Gastrocnemius medialis (tissue), 4 donors: ENCODE results near the gene CDH8. TPM values are rescaled to one million over a fixed set of nuclear protein-coding genes. Genes with fewer than 3 reads are reported as not detected.

Experiments
- ATAC-seq, 2 donors: fragments of 150-250 bp; one replicate each; pipeline ENCODE4 v1.9.1; 2016
- DNase-seq, 2 donors: peaks; one replicate each; pipeline ENCODE4 v3.0.0-alpha.2; 2019
- H3K27ac ChIP-seq, 4 donors: fragments of 200-600 bp; sonication (generic); 1 replicate in 1 of 4; 2 replicates in 3 of 4; pipeline ENCODE4 v1.5.1; 2016 to 2018; ENCODE audit warnings: mild to moderate bottlenecking in 2 of 4, moderate library complexity in 1 of 4
- H3K27me3 ChIP-seq, 3 donors: fragments of 200-600 bp; sonication (generic) in 2 of 3; 1 replicate in 1 of 3; 2 replicates in 2 of 3; pipeline versions ENCODE4 v1.5.1 to v1.6.0; 2016 to 2019; ENCODE audit warnings: mild to moderate bottlenecking in 1 of 3, moderate library complexity in 1 of 3
- H3K36me3 ChIP-seq, 2 donors: fragments of 200-600 bp; sonication (generic) in 1 of 2; one replicate each; pipeline ENCODE4 v1.5.1; 2017 to 2018
- H3K4me1 ChIP-seq, 2 donors: fragments of 200-600 bp; sonication (generic) in 1 of 2; one replicate each; pipeline ENCODE4 v1.5.1; 2016 to 2017; ENCODE audit warnings: mild to moderate bottlenecking in 2 of 2
- H3K4me3 ChIP-seq, 4 donors: fragments of 200-600 bp; sonication (generic) in 3 of 4; 1 replicate in 1 of 4; 2 replicates in 3 of 4; pipeline ENCODE4 v1.5.1; 2016 to 2019; ENCODE audit warnings: mild to moderate bottlenecking in 2 of 4
- H3K9me3 ChIP-seq, 3 donors: fragments of 200-600 bp; sonication (generic) in 2 of 3; 1 replicate in 1 of 3; 2 replicates in 2 of 3; pipeline ENCODE4 v1.5.1; 2016 to 2019
- POLR2A ChIP-seq, 2 donors: fragments of 450-650 bp; IDR thresholded peaks; one replicate each; pipeline ENCODE4 v1.6.1; 2017; ENCODE audit warnings: antibody characterized with exemption in 2 of 2, mild to moderate bottlenecking in 2 of 2, moderate library complexity in 2 of 2
- in situ Hi-C, 4 donors: fragments of 200-750 bp; cut with MboI; loops; one replicate each; pipeline versions ENCODE4 v1.15.0 to v1.8.0; 2017; ENCODE audit warnings: low sequenced_read_pairs in 4 of 4
- intact Hi-C: fragments of 100-400 bp; cut with DNase I; formaldehyde crosslinking; loops from one replicate; pipeline ENCODE4 v1.15.1; 2023; ENCODE audit warnings: low total_unique reads
- total RNA-seq, 4 donors: library from RNA; depleted of rRNA; stranded (reverse); fragments of >200 nt; gene quantifications; one replicate each; pipeline versions ENCODE4 v1.1.0 to v1.2.3, GENCODE V29; 2016
- TF ChIP-seq, protein P1 (sequence below), 5 experiments: fragments of 450-650 bp in 3 of 5; fragments of 200-600 bp in 2 of 5; sonication (generic) in 2 of 5; IDR thresholded peaks in 4 of 5; conservative IDR thresholded peaks in 1 of 5; 1 replicate in 4 of 5; 2 replicates in 1 of 5; pipeline ENCODE4 v1.5.1; 2016 to 2019; ENCODE audit warnings: antibody characterized with exemption in 5 of 5, mild to moderate bottlenecking in 3 of 5, moderate library complexity in 3 of 5

The CDH8 gene, protein sequence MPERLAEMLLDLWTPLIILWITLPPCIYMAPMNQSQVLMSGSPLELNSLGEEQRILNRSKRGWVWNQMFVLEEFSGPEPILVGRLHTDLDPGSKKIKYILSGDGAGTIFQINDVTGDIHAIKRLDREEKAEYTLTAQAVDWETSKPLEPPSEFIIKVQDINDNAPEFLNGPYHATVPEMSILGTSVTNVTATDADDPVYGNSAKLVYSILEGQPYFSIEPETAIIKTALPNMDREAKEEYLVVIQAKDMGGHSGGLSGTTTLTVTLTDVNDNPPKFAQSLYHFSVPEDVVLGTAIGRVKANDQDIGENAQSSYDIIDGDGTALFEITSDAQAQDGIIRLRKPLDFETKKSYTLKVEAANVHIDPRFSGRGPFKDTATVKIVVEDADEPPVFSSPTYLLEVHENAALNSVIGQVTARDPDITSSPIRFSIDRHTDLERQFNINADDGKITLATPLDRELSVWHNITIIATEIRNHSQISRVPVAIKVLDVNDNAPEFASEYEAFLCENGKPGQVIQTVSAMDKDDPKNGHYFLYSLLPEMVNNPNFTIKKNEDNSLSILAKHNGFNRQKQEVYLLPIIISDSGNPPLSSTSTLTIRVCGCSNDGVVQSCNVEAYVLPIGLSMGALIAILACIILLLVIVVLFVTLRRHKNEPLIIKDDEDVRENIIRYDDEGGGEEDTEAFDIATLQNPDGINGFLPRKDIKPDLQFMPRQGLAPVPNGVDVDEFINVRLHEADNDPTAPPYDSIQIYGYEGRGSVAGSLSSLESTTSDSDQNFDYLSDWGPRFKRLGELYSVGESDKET
- under 1 TPM in 3 of 4 donors, not detected in 1; 0.04 to 0.20 (median 0.17) TPM for total RNA-seq

DNA sequence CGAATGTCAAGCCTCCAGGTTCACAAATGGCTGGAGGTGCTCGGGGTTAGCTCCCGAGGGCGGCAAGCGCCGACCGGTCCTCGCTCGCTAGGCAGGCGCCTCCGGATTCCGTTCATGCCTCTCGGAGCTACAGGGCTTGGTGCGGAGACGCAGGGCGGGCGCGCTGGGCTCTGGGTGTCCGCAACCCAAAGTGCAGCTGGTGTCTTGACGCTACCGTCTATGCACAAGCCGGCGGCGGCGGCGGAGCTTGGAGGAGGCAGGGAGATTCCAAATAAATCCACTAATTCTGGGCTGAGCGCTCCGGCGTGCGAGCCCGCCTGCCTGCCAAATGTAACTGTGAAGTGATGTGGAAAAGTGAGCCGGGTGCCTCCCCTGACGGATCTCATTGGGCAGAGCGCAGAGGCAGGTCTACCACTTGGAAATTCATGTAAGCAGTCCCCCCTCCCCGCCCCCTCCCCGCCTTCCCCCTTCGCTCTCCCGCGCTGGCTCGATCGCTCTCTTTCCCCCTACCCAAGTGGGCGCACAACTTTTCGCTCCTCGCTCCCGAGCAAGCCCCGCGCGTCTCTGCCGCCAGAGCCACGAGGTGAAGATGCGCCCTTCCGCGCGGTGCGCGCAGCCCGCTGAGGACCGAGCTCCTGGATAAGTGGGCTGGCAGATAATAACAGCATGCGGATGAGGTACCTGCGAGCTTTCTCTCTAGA is at the start of gene CDH8:
TSS of gene CDH8 (minus strand) at position 338 of the 701 bp plus-strand sequence. CDS start 15,035 bp downstream, outside the sequence.
- DNase-seq: no peak
- no peaks in the 10 kb centered on the region for H3K36me3 ChIP-seq
- no peak for ATAC-seq
- TF ChIP-seq, protein P1, sequence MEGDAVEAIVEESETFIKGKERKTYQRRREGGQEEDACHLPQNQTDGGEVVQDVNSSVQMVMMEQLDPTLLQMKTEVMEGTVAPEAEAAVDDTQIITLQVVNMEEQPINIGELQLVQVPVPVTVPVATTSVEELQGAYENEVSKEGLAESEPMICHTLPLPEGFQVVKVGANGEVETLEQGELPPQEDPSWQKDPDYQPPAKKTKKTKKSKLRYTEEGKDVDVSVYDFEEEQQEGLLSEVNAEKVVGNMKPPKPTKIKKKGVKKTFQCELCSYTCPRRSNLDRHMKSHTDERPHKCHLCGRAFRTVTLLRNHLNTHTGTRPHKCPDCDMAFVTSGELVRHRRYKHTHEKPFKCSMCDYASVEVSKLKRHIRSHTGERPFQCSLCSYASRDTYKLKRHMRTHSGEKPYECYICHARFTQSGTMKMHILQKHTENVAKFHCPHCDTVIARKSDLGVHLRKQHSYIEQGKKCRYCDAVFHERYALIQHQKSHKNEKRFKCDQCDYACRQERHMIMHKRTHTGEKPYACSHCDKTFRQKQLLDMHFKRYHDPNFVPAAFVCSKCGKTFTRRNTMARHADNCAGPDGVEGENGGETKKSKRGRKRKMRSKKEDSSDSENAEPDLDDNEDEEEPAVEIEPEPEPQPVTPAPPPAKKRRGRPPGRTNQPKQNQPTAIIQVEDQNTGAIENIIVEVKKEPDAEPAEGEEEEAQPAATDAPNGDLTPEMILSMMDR (IDR thresholded peaks at IDR 0.05 in 4 of 5, conservative IDR thresholded peaks at IDR 0.05 in 1 of 5): no peak
- no peak for TF ChIP-seq POLR2A (IDR thresholded peaks at IDR 0.05)
- H3K4me1 ChIP-seq: no peaks in the 10 kb centered on the region
- H3K27me3 ChIP-seq: peaks cover 13 to 23% (median 19%) of the 10 kb centered on the region in 3 donors
- no peak within 1 kb of the TSS for H3K27ac ChIP-seq
- no peaks in the 10 kb centered on the region for H3K9me3 ChIP-seq
- H3K4me3 ChIP-seq: peak within 1 kb of the TSS; percentile 15 to 42 (median 28)
- intact Hi-C loops (no loop called here), in situ Hi-C loops (no loop called here)

- DNase-seq (no peak), ATAC-seq (no peak)
- no peaks in the 10 kb centered on the region for H3K27me3 ChIP-seq
- H3K36me3 ChIP-seq: no peaks in the 10 kb centered on the region
- intact Hi-C loops: no loop called here
- H3K4me3 ChIP-seq: no peak overlapping the region
- no peaks in the 10 kb centered on the region for H3K4me1 ChIP-seq
- H3K27ac ChIP-seq: no peak overlapping the region
- no peaks in the 10 kb centered on the region for H3K9me3 ChIP-seq
- TF ChIP-seq POLR2A (IDR thresholded peaks at IDR 0.05): no peak
- TF ChIP-seq, protein P1 (IDR thresholded peaks at IDR 0.05 in 4 of 5, conservative IDR thresholded peaks at IDR 0.05 in 1 of 5): no peak
- in situ Hi-C loops: no loop called here
Observed at GRCh38 chr16:62079236-62079635, 43.0 kb upstream of the CDH8 start.

DNA sequence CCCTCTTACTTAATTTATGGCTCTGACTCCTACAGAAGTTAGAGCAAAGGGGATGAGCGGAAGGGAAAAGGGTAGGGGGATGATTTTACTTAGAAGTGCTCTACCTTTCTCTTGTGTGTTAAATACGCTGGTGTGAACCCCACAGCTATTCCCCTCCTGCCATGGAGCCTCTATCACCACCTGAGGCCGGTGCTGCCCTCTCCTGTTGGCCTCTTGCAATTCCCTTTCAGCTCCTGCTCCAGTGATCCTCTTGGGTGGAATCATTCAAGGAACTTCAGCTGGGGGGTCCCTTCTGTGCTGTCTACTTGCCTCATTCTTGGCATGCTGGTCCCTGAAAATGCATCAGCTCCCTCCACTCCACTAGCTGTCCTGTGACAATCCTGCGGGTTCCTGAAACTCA is 41.8 kb upstream of the CDH8 start:
- ATAC-seq (no peak), DNase-seq (no peak)
- Histone ChIP-seq H3K27me3 (no peaks in the 10 kb centered on the region), H3K4me1 (no peaks in the 10 kb centered on the region), H3K4me3 (no peak overlapping the region), H3K9me3 (no peaks in the 10 kb centered on the region), H3K36me3 (no peaks in the 10 kb centered on the region), H3K27ac (no peak overlapping the region)
- intact Hi-C loops: no loop called here
- TF ChIP-seq, protein P1 (IDR thresholded peaks at IDR 0.05 in 4 of 5, conservative IDR thresholded peaks at IDR 0.05 in 1 of 5): no peak
- no peak for TF ChIP-seq POLR2A (IDR thresholded peaks at IDR 0.05)
- in situ Hi-C loops: no loop called here

GRCh38 chr16:62076886-62077285 is 40.6 kb upstream of the CDH8 start:
- DNase-seq (no peak), ATAC-seq (no peak)
- Histone ChIP-seq H3K36me3 (no peaks in the 10 kb centered on the region), H3K27ac (no peak overlapping the region), H3K27me3 (no peaks in the 10 kb centered on the region), H3K4me3 (no peak overlapping the region), H3K4me1 (no peaks in the 10 kb centered on the region), H3K9me3 (no peaks in the 10 kb centered on the region)
- intact Hi-C loops (no loop called here), in situ Hi-C loops (no loop called here)
- no peak for TF ChIP-seq POLR2A (IDR thresholded peaks at IDR 0.05)
- TF ChIP-seq, protein P1 (IDR thresholded peaks at IDR 0.05 in 4 of 5, conservative IDR thresholded peaks at IDR 0.05 in 1 of 5): no peak
